Right renal pelvis (tissue), 4 donors: Measurements from ENCODE around the gene SCLY. TPM values are rescaled to one million over a fixed set of nuclear protein-coding genes. Genes with fewer than 3 reads are reported as not detected.

Experiments used
- DNase-seq, 4 donors: peaks; one replicate each; pipeline ENCODE4 v3.0.0-alpha.2; 2013; ENCODE audit warnings: low read depth in 4 of 4, low spot score in 3 of 4, missing footprints in 1 of 4
- polyA plus RNA-seq, 4 donors: library from polyadenylated mRNA; unstranded; fragments of 120-200 nt; gene quantifications; one replicate each; pipeline ENCODE4 v1.2.1, GENCODE V29; 2013; ENCODE audit not compliant: insufficient read length in 4 of 4

SCLY gene
- polyA plus RNA-seq, 4 donors, result 25.3 to 30.3 (median 27.5) TPM

- DNase-seq, result no peak
Measured at GRCh38 chr2:238123218-238123971, 62.6 kb downstream of the SCLY start.

GRCh38 chr2:238123991-238124470 lies 63.2 kb downstream of the SCLY start:
- DNase-seq, result no peak

DNA sequence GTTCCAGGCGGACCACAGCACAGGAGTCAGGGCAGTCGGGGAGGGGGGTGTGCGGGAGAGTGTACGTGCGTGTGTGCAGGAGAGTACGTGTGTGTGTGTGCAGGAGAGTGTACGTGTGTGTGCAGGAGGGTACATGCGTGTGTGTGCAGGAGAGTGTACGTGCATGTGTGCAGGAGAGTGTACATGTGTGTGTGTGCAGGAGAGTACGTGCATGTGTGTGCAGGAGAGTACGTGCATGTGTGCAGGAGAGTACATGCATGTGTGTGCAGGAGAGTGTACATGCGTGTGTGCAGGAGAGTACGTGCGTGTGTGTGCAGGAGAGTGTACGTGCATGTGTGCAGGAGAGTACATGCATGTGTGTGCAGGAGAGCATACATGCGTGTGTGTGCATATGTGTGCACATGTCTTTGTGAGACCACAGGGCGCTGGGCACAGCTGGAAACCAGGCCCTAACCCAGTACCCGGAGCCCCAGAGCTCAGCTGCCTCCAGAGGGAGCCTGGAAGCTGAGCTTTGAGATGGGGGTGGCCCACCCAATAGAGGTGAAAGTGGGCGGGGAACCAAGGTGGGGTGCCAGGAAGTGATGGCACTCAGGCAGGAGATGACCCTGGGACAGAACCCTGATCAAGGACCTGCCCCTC lies 63.8 kb downstream of the SCLY start:
- DNase-seq, result no peak

DNA sequence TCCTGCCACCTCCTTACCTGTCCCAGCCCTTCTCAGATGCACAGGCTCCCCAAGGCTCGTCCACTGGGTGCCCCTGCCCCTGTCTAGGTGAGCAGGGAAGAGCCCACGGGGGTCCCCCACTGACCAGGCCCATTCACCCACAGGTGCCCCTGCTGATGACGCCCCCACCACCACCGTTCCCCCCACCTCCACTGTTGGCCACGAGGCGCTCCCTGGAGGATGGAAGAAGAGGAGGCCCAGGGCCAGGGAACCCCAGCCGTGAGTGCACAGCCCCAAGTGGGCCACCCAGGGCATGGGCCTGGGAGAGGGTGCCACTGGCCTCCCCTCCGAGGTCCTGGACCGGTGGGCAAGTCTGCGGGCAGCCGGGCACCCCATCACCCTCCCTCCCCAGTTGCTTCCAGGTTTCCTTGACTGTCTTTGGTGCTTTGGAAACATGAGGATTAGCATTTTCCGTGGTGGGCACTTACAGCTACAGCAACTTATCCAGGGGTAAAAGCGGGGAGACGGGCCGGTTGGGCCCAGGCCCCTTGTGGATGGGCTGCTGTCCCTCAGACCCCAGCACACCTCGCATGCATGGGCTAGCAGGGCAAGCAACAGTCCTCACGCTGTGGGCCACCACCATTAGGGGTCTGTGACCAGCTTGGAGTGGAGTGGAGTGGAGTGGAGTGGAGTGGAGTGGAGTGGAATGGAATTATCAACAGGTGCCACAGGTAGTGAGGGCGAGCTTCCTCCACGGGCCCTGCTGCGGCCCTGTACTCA lies 64.5 kb downstream of the SCLY start:
- DNase-seq, result no peak

DNA sequence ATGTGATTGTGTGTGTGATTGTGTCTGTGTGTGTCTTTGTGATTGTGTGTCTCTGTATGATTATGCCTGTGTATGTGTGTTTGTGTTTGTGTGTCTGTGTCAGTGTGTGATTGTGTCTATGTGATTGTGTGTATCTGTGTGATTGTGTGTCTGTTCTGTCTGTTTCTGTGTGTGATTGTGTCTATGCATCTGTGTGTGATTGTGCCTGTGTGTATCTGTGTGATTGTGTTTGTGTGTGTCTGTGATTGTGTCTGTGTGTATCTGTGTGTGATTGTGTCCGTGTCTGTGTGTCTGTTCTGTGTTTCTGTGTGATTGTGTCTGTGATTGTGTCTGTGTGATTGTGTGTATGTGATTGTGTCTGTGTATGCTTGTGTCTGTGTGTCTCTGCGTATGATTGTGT lies 65.5 kb downstream of the SCLY start:
- no peak for DNase-seq

GRCh38 chr2:238126775-238127164 lies 66.0 kb downstream of the SCLY start:
- DNase-seq, result no peak

- DNase-seq, result peak in 1 of 4 donors; percentile 33
Measured at GRCh38 chr2:238127165-238128060, 66.6 kb downstream of the SCLY start.

GRCh38 chr2:238128061-238128440 lies 67.2 kb downstream of the SCLY start:
- no peak for DNase-seq

DNA sequence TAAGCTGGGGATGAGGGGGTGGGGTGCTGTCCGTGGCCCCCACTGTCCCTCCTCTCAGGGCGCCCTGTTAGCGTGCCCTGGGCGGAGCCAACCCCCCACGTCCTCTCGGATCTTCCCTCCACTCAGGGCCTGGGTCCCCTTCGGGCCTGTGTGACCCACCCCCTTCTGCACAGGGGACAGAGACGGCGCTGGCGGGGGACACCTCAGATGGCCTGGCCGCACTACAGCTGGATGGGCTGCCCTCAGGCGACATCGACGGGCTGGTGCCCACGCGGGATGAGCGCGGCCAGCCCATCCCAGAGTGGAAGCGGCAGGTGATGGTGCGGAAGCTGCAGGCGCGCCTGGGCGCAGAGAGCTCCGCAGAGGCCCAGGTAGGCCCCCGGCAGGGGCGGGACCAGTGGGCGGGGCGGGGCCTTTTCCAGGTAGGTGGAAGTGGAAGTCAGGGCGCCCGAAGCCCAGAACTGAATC lies 67.8 kb downstream of the SCLY start:
- DNase-seq, result no peak

DNA sequence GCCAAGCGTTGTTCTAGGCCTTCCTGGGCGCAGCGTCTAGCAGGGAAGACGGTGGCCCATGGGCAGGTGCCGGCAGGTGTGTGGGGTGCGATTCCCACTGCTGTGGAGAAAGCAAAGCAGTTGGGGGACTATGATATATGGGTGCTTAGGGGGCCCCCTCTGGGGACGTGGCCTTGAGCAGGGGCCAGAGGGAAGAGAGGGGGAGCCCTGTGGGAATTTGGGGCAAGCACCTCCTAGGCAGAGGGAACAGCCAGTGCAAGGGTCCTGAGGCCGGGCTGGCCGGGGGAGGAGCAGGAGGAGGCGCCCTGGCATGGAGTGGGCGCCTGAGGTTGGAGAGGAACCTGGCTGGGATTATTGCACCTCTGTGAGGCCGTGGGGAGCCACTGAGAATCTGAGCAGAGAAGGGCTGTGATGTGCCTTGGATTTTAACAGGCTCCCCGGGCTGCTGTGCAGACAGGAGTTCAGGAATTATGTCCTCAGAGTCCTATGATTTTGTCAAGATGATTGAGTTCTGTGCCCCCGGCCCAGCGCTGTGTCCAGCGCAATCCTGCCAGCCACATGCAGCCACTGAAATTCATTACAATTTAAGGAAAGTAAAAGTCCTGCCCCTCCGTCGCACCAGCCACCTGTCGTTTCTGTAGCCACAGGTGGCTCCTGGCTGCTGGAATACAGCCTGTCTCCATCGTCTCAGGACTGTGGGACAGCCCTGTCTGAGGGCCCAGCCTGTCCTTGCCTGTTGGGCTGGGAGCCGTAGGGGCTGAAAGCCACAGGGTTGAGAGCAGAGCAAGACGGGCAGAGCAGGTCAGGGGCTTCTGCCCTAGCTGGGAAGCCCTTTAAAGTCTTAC lies 68.6 kb downstream of the SCLY start:
- DNase-seq, result no peak

DNA sequence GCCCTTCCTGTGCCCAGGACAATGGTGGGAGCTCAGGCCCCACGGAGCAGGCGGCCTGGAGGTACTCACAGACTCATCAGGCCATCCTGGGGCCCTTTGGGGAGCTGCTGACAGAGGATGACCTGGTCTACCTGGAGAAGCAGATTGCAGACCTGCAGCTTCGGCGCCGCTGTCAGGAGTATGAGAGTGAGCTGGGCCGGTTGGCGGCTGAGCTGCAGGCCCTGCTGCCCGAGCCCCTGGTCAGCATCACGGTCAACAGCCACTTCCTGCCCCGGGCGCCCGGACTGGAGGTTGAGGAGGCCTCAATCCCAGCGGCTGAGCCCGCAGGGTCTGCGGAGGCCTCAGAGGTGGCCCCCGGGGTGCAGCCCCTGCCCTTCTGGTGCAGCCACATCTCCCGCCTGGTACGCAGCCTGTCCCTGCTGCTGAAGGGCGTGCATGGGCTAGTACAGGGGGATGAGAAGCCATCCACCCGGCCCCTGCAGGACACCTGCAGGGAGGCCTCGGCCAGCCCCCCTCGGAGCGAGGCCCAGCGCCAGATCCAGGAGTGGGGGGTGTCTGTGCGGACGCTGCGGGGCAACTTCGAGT lies 69.4 kb downstream of the SCLY start:
- DNase-seq, result no peak

- no peak for DNase-seq
Measured at GRCh38 chr2:238130696-238131628, 70.2 kb downstream of the SCLY start.

DNA sequence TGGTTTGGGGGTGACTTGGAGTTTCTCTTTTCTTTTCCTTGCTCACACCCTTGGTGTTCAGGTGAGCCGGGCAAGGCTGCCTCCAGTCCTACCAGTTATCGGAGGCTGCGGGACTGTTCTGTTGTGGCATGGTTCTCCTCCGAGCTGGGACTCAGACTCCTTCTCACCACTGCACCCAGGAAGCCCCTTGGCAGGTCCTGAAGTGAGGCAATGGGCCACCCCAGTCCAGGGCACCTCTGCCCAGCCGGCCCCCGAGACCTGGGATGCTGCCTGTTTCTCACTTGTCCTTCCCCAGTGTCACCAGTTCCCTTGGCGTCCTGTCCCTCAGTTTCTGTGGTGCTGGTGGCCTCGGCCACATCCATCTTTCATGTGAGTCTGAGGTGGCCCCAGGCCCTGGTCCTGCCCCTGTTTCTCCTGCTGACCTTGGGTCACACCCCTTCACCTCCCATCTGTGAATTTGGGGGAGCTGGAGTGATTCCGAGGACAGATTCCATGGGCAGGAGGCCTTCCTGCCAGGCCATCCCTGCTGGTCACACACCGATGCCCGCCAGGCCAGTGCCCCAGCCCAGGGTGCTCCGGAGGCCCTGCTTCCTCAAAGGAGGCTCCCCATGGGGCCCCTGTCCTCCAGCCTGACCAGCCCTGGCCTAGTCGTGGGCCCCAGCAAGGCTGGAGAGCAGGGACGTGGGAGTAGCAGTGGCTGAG lies 71.1 kb downstream of the SCLY start:
- DNase-seq, result no peak

DNA sequence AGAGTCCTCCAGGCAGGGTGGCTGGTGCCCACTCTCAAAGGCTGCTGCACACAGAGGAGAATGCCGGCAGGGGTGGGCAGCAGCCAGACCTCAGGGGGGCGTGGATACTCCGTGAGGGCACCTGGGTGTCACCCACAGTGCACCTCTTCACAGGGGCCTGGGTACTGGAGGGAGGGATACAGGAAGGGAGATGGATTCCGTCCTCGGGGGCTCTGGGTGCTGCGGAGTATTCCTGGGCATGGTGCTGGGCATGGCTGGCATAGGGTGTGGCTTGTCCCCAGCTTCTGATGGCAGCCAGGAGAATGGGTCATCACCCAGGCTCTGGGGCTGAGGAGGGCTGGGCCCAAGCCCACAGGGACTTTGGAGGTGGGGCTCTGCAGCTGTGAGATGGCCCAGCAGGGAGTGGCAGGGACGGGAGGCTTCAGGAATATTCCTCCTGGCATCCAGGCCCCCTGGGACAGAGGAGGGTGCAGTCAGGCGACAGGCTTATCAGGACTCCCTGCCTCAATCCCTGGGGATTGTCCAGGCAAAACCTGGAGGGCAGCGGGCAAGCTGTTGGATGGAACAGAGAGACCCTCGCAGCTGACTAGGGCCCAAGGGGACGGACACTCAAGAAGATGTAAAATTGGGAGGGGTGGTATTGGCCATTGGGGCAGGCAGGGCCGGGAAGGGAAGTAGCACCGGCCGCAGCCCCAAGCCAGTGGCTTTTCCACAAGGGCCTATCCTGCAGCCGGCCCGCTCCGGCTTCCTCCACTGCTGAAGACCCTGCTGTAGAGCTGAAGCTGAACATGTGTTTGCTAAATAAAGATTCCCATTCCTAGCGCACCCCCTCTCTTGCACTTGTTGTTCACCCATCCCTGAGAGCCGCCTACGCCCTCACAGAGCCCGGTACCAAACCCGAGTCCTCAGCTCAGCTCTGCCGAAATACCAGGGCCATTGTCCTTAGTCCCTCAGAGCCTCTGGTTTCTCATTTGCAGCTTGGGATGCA lies 72.0 kb downstream of the SCLY start:
- DNase-seq, result no peak

DNA sequence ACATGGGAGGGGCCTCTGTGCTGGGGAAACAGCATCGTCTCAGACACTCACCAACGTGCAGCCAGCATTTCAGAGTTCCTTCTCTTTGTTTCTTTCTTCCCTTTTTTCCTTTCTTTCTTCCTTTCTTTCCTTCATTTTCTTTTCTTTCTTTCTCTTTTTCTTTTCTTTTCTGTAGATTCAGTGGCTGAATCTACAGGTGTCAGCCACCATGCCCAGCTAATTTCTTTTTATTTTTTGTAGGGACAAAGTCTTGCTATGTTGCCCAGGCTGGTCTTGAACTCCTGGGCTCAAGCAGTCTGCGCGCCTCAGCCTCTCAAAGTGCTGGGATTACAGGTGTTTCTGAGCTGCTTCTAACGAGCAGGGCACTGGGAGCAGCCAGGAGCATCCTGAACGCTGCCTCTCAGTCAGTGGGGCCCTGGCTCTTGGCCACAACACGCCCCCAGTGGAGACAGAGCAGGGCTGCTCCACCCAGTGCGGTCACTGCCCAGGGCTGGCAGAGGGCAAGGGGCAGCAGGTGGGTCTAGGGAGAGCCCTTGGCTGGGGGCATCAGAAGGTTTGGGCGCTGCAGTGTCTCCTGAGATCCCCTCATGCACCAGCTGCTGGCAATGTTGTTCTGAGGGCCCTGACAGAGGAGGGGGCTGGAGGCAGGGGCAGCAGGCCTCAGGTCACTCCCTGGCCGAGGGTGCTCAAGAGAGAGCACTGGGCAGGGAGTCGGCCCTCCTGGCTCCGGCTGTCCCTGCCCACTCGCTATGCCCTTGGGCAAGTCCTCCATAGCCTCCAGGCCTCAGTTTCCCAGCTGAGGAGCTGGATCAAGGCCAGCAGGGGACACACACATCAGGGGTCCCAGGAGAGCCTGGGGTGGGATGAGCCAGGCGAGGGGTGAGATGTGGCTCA lies 72.9 kb downstream of the SCLY start:
- DNase-seq, result no peak
